ENCODE measurements around the gene ZNF438. TPM values are rescaled to one million over a fixed set of nuclear protein-coding genes. Genes with fewer than 3 reads are reported as not detected.

The ZNF438 gene
- total RNA-seq, 1 donor, result 8.0 TPM

DNA sequence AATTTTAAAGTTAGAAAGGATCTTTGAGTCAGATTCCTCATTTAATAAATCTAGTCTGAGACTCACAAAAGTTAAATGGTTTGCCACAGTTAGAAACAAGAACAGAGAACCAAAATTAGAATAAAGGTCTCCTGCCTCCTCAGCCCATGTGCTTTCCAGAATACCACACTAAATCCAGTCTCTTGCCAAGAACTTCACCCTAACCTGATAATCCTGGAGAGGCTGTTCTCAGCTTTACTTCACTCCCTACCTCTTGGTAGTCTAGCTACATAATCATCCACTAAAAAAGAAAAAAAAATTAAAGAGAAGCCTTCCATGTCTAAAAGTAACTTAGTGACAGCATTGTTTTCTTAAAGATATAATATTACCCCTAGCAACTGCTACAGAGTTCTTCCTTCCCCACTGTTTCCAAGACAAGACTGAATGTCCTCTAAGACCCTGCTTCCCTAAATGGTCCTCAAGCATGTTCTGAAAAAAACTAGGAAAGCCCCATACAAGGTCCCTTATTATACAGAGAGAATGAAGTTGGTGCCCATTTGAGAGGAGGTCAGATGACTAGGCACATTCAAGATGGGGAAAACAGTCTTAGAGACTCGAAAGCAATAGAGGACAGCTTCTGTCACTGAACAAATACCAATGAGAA lies 56.8 kb downstream of the ZNF438 start:
- no peak overlapping the region for H3K4me3 ChIP-seq (ENCODE audit: low read depth, low read length)
- peak; percentile 53 for DNase-seq (ENCODE audit: low read depth)
- TF ChIP-seq, protein P1, sequence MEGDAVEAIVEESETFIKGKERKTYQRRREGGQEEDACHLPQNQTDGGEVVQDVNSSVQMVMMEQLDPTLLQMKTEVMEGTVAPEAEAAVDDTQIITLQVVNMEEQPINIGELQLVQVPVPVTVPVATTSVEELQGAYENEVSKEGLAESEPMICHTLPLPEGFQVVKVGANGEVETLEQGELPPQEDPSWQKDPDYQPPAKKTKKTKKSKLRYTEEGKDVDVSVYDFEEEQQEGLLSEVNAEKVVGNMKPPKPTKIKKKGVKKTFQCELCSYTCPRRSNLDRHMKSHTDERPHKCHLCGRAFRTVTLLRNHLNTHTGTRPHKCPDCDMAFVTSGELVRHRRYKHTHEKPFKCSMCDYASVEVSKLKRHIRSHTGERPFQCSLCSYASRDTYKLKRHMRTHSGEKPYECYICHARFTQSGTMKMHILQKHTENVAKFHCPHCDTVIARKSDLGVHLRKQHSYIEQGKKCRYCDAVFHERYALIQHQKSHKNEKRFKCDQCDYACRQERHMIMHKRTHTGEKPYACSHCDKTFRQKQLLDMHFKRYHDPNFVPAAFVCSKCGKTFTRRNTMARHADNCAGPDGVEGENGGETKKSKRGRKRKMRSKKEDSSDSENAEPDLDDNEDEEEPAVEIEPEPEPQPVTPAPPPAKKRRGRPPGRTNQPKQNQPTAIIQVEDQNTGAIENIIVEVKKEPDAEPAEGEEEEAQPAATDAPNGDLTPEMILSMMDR (IDR thresholded peaks at IDR 0.05; ENCODE audit: insufficient read depth, low read length), result no peak

DNA sequence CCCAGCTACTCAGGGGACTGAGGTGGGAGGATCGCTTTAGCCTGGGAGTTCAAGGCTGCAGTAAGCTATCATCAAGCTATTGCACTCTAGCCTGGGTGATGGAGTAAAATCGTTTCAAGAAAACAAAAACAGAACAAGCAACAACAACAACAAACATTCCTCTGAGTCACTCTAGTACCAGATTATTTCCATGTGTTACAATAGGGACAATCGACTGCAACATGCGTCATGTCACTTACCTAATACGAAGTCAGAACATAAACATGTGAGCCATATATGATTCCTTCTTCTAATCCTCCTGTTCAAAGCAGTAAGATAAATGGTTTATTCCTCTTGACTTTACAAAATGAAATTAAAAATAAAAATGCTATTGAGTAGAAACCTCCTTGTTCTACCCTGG lies 57.3 kb downstream of the ZNF438 start:
- H3K4me3 ChIP-seq (ENCODE audit: low read depth, low read length), result no peak overlapping the region
- DNase-seq (ENCODE audit: low read depth), result no peak
- TF ChIP-seq, protein P1 (IDR thresholded peaks at IDR 0.05; ENCODE audit: insufficient read depth, low read length), result no peak

DNA sequence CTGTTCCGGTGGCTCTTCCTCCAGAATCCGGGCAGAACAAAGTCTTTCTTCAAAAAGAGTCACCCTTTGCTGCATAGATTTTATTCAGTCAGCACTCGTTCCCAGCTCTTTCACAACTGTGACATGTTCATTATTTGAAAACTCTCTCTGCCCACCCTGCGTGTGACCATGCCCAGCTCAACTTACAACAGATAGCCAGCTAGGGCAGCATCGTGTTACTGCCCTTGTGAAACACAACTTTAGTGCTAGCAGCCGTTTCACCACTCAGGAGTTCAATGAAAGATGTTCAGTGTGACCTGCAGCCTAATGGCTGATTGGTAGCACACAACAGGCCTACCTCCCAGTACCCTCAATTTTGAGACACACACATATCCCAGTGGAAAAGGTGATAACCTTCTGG lies 57.9 kb downstream of the ZNF438 start:
- TF ChIP-seq, protein P1 (IDR thresholded peaks at IDR 0.05; ENCODE audit: insufficient read depth, low read length), result no peak
- DNase-seq (ENCODE audit: low read depth), result no peak

DNA sequence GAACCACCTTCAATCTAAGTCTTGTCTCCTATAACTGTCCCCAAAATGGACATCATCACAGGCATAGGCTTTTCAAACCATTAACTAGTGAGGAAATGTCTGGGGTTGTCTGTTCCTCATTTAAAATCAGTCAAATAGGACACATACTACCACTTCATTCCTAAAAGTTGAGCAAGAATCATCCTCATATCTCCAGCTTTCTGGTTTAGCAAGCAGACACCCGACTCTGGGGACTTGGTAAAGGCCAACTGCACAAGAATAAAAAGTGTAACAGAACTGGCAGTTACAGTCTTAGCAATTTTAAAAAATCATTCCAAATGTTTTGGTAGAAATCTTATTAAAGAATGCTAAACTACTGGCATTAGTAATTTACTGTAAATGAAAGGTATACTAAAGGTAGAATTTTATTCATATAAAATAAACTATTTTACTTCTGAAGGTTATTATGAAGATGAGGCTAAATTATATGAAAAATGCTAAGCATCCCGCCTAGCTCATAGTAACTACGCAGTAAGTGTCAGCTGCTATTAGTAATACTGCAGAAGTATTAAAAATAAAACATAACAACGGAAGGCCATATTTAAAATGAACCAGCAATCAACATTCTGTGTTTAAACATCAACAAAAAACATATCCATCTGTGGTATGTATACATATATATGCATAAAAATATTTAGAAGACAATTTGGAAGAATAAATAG lies 60.8 kb downstream of the ZNF438 start:
- TF ChIP-seq, protein P1 (IDR thresholded peaks at IDR 0.05; ENCODE audit: insufficient read depth, low read length), result no peak
- no peak overlapping the region for H3K4me3 ChIP-seq (ENCODE audit: low read depth, low read length)
- peak; percentile 62 for DNase-seq (ENCODE audit: low read depth)

More for the DNA sequence above, 57.9 kb downstream of the ZNF438 start:
- no peak overlapping the region for H3K4me3 ChIP-seq (ENCODE audit: low read depth, low read length)

DNA sequence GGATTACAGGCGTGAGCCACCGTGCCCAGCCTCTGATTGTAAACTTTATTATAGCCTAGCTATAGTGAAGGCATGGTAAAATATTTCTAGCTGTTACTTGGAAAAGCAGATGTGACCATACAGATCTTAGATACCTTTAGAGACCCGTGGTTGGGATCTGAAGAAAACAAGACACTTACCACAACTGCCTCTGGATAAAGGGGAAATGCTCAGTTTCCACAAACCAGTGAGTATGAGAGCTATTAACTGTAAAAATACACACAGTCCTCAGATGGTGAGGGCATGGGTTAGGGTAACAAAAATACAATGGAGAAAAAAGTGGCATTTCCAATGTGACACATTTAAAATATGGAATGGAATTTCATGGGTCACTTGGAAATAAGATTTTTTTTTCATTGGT lies 63.0 kb downstream of the ZNF438 start:
- H3K4me3 ChIP-seq (ENCODE audit: low read depth, low read length), result no peak overlapping the region
- DNase-seq (ENCODE audit: low read depth), result no peak
- TF ChIP-seq, protein P1 (IDR thresholded peaks at IDR 0.05; ENCODE audit: insufficient read depth, low read length), result no peak

DNA sequence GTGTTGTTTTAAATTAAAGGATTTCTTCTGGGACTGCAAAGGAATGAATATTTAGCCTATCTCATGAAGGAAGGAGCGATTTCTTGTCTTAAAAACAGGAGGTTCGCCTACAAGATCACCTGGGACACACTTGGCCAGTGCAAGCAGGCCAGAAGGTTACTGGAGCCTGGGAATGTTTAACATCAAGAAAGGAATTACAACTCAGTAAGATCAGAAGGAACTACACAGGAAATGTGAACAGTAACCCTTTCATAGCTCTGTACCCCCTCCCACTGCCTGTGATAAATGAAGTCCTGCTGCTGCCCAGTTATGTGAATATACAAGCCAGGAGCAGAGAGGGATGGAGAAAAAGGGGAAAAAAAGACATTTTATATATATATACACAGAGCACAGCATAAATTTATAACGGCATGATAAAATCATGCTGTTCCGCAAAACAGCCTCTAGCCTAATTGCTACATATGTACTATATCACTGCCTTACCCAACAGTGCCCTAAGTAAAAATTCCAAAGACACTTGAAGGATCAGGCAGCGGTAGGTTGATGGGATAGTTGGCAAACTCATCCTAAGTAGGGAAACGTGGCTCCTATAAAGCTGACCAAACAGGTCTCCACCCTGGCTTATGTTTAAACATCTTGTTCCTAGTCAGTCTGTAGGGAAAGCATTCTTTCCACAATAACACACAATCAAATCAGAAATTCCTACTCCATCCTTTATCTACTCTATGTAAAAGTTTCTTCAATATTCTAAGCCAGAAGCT lies 63.8 kb downstream of the ZNF438 start:
- peak; percentile 67 for DNase-seq (ENCODE audit: low read depth)
- no peak overlapping the region for H3K4me3 ChIP-seq (ENCODE audit: low read depth, low read length)
- TF ChIP-seq, protein P1 (IDR thresholded peaks at IDR 0.05; ENCODE audit: insufficient read depth, low read length), result no peak
